Lung microvascular endothelial cell (primary cell): ENCODE results near the gene SBNO1. TPM values are rescaled to one million over a fixed set of nuclear protein-coding genes. Genes with fewer than 3 reads are reported as not detected.
"Not testable (repeated sequence)": the region's sequence is repeated elsewhere in the genome, so short reads cannot be mapped to it uniquely, and the experiment has no call there.

Experiments
- DNase-seq, 2 donors: peaks; one replicate each; pipeline versions ENCODE4 v3.0.0 to v3.0.0-alpha.2; 2010; ENCODE audit warnings: low read depth in 2 of 2
- total RNA-seq: library from RNA; depleted of rRNA; stranded (reverse); fragments of >200 nt; gene quantifications from 2 replicates; pipeline ENCODE4 v1.2.1, GENCODE V29; 2014

Gene SBNO1
- total RNA-seq, 1 donor from 2014 or later = 17.7 TPM

DNA sequence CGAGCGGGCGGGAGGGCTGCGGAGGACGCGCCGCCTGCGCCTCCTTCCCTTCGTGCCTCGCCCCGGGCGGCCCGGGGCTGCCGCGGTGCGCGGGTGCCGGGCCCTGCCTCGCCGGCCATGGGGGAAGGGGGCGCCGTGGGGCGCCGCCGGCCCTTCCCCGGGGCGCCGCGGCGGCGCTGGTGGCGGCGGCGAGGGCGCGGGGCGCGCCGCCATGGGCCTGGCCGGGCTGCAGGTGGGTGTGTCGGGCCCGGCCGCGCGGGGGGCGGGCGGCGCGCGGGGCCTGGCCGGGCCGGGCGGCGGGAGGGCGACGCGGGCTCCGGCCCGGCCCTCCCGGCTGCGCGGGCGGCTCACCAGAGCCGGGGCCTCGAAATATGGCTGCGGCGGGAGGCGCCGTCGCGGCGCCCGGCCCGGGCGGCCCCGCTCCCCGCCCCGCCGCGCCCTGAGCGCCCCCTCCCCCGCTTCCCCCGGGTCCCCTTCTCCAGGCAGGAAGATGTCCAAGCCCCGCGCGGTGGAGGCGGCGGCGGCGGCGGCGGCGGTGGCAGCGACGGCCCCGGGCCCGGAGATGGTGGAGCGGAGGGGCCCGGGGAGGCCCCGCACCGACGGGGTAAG, 24.4 kb upstream of the SBNO1 start:
- DNase-seq = no peak

DNA sequence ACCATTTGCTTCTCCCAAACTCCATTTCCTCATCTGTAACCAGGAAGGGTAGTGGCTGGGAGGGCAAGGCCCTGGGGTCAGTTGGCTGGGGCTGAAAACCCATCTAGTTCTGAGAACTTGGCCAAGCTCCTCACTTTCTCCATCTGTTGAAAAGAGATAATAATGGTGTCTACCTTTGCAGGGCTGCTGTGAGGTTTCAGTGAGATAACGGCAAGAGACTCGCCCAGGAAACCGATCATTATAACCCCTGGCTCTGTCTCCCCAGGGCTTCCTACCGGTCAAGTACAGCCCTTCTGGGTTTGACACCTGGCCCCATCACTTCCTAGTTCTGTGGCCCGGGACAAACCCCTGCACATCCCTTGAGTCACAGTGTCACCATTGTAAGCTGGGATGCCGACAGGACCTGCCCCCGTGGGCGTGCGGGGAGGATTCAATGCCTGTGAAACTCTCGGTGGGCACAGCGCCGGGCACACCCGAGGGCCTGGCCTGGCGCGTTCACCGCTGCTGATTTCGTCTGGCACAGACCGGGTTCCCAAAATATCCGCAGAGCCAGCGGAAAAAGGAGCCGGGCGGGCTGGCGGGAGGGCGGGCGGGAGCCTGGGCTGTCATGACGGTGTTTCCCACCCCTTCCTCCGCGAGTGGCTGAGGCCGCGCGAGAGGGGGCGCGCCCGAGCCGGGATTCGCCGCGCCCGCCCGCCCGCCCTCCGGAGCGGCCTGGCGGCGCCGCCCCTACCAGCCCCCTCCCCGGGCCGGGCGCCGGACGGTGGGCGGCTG, 23.7 kb upstream of the SBNO1 start:
- peak; percentile 78 to 82 for DNase-seq

- no peak for DNase-seq
These were observed 23.0 kb upstream of the SBNO1 start for GRCh38 chr12:123387508-123388176.

DNA sequence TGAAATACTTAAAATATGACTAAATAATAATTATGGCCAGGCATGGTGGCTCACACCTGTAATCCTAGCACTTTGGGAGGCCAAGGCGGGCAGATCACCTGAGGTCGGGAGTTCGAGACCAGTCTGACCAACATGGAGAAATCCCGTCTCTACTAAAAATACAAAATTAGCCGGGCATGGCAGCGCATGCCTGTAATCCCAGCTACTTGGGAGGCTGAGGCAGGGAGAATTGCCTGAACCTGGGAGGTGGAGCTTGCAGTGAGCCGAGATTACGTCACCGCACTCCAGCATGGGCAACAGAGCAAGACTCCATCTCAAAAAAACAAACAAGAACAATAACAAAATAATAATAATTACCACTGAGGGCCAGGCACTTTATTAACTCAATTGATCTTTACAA, 20.9 kb upstream of the SBNO1 start:
- not testable (repeated sequence) for DNase-seq

DNA sequence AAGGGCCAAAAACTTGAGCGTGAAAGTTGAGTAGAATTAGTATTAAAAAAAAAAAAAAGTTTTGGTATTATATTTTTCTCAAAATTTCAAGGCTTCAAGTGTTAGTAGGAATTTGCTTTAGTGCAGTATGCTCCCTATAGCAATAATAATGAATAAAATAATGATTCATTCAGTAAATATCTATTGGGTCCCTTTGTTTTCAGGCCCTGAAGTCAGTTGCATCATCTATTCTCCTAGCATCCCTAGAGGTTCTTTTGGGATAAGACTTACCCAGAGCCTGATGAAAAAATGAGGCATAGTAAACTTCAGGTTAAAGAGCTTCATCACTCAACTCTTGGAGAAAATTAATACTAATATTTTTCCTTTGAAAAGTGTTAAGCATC, 20.3 kb upstream of the SBNO1 start:
- DNase-seq = peak in 1 of 2 donors; percentile 26

- DNase-seq = peak; percentile 20 to 31
These were observed 19.8 kb upstream of the SBNO1 start for GRCh38 chr12:123384318-123384993.

- DNase-seq = no peak
These were observed 18.0 kb upstream of the SBNO1 start for GRCh38 chr12:123382684-123383083.

DNA sequence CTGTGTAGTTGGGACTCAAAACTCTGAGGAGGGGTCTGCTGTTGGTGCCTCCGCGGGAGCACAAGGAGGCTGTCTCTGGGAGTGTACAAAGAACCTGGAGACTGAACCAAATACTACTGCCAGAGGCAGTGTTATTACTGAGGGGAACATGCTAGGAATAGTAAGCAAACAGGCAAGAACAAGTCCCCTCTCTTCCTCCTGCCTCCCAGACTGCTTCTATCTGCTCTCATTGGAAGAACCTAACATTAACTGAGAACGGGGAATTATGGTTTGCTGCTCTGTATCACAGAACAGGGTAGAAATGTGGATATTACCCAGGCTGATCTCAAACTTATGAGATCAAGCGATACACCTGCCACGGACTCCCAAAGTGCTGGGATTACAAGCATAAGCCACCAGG, 14.7 kb upstream of the SBNO1 start:
- DNase-seq = no peak

DNA sequence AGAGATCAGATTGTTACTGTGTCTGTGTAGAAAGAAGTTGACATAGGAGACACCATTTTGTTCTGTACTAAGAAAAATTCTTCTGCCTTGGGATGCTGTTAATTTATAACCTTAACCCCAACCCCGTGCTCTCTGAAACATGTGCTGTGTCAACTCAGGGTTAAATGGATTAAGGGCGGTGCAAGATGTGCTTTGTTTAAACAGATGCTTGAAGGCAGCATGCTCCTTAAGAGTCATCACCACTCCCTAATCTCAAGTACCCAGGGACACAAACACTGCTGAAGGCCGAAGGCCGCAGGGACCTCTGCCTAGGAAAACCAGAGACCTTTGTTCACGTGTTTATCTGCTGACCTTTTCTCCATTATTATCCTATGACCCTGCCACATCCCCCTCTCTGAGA, 7.8 kb upstream of the SBNO1 start:
- not testable (repeated sequence) for DNase-seq

DNA sequence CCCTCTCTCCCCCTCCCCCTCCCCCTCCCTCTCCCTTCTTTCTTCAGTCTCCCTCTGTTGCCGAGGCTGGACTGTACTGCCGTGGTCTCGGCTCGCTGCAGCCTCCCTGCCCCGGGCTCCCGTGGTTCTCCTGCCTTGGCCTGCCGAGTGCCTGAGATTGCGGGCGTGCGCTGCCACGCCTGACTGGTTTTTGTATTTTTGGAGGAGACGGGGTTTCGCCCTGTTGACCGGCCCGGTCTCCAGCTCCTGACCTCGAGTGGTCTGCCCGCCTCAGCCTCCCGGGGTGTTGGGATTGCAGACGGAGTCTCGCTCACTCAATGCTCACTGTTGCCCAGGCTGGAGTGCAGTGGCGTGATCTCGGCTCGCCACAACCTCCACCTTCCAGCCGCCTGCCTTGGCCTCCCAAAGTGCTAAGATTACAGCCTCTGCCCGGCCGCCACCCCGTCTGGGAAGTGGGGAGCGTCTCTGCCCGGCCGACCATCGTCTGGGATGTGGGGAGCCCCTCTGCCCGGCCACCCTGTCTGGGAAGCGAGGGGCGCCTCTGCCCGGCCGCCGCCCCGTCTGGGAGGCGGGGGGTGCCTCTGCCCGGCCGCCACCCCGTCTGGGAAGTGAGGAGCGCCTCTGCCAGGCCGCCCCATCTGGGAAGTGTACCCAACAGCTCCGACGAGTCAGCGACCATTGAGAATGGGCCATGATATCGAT, 7.2 kb upstream of the SBNO1 start:
- not testable (repeated sequence) for DNase-seq

- DNase-seq = no peak
These were observed 4.6 kb upstream of the SBNO1 start for GRCh38 chr12:123369229-123369628.

GRCh38 chr12:123368431-123368830, 3.8 kb upstream of the SBNO1 start:
- DNase-seq = not testable (repeated sequence)

- DNase-seq = peak in 1 of 2 donors; percentile 28
These were observed 2.9 kb upstream of the SBNO1 start for GRCh38 chr12:123367511-123367910.

- DNase-seq = peak; percentile 100
These were observed 624 bp upstream of the SBNO1 start for GRCh38 chr12:123365025-123365917.

- DNase-seq = peak; percentile 18 to 41
These were observed 711 bp downstream of the SBNO1 start for GRCh38 chr12:123363740-123364531.

GRCh38 chr12:123363390-123363739, 1.3 kb downstream of the SBNO1 start:
- DNase-seq = peak in 1 of 2 donors; percentile 59

GRCh38 chr12:123358035-123358434, 6.6 kb downstream of the SBNO1 start:
- DNase-seq = no peak

DNA sequence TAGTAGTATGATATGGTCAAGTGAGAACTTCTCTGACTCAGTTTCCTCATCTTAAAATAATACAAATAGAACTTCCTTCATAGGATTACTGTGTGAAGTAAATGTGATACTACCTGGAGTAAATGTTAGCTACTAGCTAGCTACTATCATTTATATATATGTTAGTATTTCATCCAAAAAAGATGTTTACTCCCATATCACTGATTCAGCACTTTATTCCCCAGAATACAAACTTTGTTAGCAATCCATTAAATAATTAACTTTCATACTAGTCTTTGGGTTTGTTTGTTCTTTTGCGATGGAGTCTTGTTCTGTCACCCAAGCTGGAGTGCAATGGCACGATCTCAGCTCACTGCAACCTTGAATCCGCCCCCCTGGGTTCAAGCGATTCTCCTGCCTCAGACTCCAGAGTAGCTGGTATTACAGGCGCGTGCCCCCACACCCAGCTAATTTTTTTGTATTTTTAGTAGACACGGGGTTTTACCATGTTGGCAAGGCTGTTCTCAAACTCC, 8.4 kb downstream of the SBNO1 start:
- DNase-seq = no peak

DNA sequence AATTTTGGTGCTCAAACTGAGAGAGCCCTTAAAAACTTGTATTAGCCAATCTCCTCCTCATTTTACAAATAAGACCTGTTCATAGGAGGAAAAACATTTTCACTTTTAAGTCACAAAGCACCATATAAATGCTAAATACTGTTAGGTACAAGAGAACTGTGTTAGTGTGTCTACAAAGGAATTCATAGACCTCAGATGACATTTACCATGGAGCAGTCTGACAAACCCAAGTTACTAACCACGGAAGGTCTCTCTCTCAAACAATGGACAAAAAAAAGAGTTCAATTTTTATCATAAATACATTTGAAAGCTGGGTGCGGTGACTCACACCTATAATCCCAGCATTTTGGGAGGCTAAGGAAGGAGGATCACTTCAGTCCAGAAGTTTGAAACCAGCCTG, 10.0 kb downstream of the SBNO1 start:
- DNase-seq = no peak
